GM23248 (cell line): ENCODE results near the gene SMOC2. TPM values are rescaled to one million over a fixed set of nuclear protein-coding genes. Genes with fewer than 3 reads are reported as not detected.
"Not testable (repeated sequence)": the region's sequence is repeated elsewhere in the genome, so short reads cannot be mapped to it uniquely, and the experiment has no call there.

Source experiments
- DNase-seq: peaks from one replicate; pipeline ENCODE4 v3.0.0-alpha.2; 2015
- H2AFZ ChIP-seq: fragments of 200-600 bp; sonication (generic); 2 replicates; pipeline ENCODE4 v1.6.1; 2016; ENCODE audit warnings: antibody characterized with exemption
- H3F3A ChIP-seq: fragments of 200-600 bp; sonication (generic); 2 replicates; pipeline ENCODE4 v1.6.1; 2016; ENCODE audit warnings: mild to moderate bottlenecking, antibody characterized with exemption, mixed run types; ENCODE audit not compliant: insufficient read depth
- H3K27ac ChIP-seq: fragments of 200-600 bp; sonication (generic); 2 replicates; pipeline ENCODE4 v1.5.1; 2016; ENCODE audit warnings: mild to moderate bottlenecking
- H3K27me3 ChIP-seq: fragments of 200-600 bp; sonication (generic); replicated peaks from 2 replicates; pipeline ENCODE4 v1.6.1; 2016; ENCODE audit warnings: mild to moderate bottlenecking; ENCODE audit not compliant: insufficient read depth
- H3K36me3 ChIP-seq: fragments of 200-600 bp; sonication (generic); 2 replicates; pipeline ENCODE4 v1.6.1; 2016; ENCODE audit warnings: low read depth, mild to moderate bottlenecking
- H3K4me1 ChIP-seq: fragments of 200-600 bp; sonication (generic); 2 replicates; pipeline ENCODE4 v1.6.1; 2016; ENCODE audit warnings: mild to moderate bottlenecking; ENCODE audit not compliant: insufficient read depth
- H3K4me2 ChIP-seq: fragments of 200-600 bp; sonication (generic); one replicate; pipeline ENCODE4 v1.6.1; 2016; ENCODE audit warnings: mild to moderate bottlenecking; ENCODE audit not compliant: unreplicated experiment
- H3K4me3 ChIP-seq: fragments of 200-600 bp; sonication (generic); 2 replicates; pipeline ENCODE4 v1.5.1; 2016; ENCODE audit warnings: mild to moderate bottlenecking
- H3K79me2 ChIP-seq: fragments of 200-600 bp; sonication (generic); 2 replicates; pipeline ENCODE4 v1.6.1; 2016; ENCODE audit warnings: mild to moderate bottlenecking; ENCODE audit not compliant: insufficient read depth
- H3K9ac ChIP-seq: fragments of 200-600 bp; sonication (generic); 2 replicates; pipeline ENCODE4 v1.6.1; 2016; ENCODE audit warnings: mild to moderate bottlenecking
- H3K9me2 ChIP-seq: fragments of 200-600 bp; sonication (generic); 2 replicates; pipeline ENCODE4 v1.6.1; 2016; ENCODE audit warnings: mixed run types, mild to moderate bottlenecking, moderate library complexity; ENCODE audit not compliant: insufficient read depth
- H3K9me3 ChIP-seq: fragments of 200-600 bp; sonication (generic); one replicate; pipeline ENCODE4 v1.6.1; 2017; ENCODE audit warnings: low read depth
- H4K20me1 ChIP-seq: fragments of 200-600 bp; sonication (generic); 2 replicates; pipeline ENCODE4 v1.6.0; 2016; ENCODE audit not compliant: insufficient read depth
- EZH2 ChIP-seq: fragments of 200-600 bp; sonication (generic); IDR thresholded peaks from 2 replicates; pipeline ENCODE4 v1.6.1; 2018; ENCODE audit warnings: antibody characterized with exemption, mild to moderate bottlenecking; ENCODE audit not compliant: insufficient read depth, poor library complexity, severe bottlenecking
- EZH2phosphoT487 ChIP-seq: fragments of 200-600 bp; sonication (generic); IDR thresholded peaks from 2 replicates; pipeline ENCODE4 v1.6.1; 2018; ENCODE audit warnings: antibody characterized with exemption, moderate library complexity, mild to moderate bottlenecking, low read depth; ENCODE audit not compliant: insufficient read depth
- WGBS, 2 experiments: methylation state at CpG; one replicate each; pipeline ENCODE4 v1.1.6; 2015 to 2017; ENCODE audit warnings: low lambda C conversion rate in 2 of 2, low coverage in 1 of 2; ENCODE audit errors: missing lambda C conversion rate in 2 of 2; 5-methylcytosine and 5-hydroxymethylcytosine counted together
- in situ Hi-C: fragments of 300-500 bp; cut with MboI; formaldehyde crosslinking; loops from 2 replicates; pipeline ENCODE4 v1.15.0; 2020
- polyA plus RNA-seq: library from polyadenylated mRNA; unstranded; fragments of >200 nt; fragmentation: Nextera tagmentation; extraction: Ambion mirVana; gene quantifications from 2 replicates; pipeline ENCODE4 v1.2.1, GENCODE V29; 2016
- total RNA-seq: library from RNA; depleted of rRNA; stranded (reverse); fragments of >200 nt; shearing (Covaris generic); gene quantifications from 2 replicates; pipeline ENCODE4 v1.2.3, GENCODE V29; 2014

SMOC2 gene
- total and polyA plus RNA-seq, 2 experiments from 2014 or later = not detected

DNA sequence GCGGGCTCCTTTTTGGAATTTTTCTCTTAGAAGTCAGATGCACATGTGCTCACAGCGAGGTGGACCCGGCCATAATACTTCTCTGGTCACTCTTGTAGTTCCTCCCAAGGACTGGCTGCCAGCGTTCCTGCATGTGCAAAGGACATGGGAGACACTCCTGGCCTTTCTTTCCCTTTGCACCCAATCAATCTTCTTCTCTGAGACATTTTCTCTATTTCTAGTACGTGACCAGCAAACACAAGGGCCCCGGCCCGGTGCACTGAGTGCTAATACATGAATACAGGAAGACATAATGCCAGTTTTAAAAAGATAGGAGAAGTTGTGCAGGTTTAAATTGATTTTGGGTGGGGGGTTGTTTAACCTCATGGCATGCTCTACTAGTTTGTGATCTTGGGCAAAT lies 233.6 kb downstream of the SMOC2 start:
- Histone ChIP-seq H3F3A (no peaks in the 10 kb centered on the region), H3K9ac (no peak overlapping the region), H3K27ac (no peak overlapping the region), H2AFZ (no peak overlapping the region), H3K27me3 (no peaks in the 10 kb centered on the region), H3K9me2 (no peaks in the 10 kb centered on the region), H3K4me3 (no peak overlapping the region), H3K9me3 (no peaks in the 10 kb centered on the region), H3K4me1 (no peaks in the 10 kb centered on the region), H3K79me2 (no peaks in the 10 kb centered on the region), H3K36me3 (no peaks in the 10 kb centered on the region), H4K20me1 (no peaks in the 10 kb centered on the region), H3K4me2 (no peak overlapping the region)
- TF ChIP-seq EZH2phosphoT487 (no peak), EZH2 (no peak)
- WGBS, 2 experiments = 37 to 40% methylated on average over 7 of the region's 7 CpGs
- DNase-seq = no peak
- in situ Hi-C loops = no loop called here

- no peak for DNase-seq
- Histone ChIP-seq H3K9me2 (no peaks in the 10 kb centered on the region), H3F3A (no peaks in the 10 kb centered on the region), H3K79me2 (no peaks in the 10 kb centered on the region), H3K36me3 (no peaks in the 10 kb centered on the region), H3K9me3 (no peaks in the 10 kb centered on the region), H3K4me1 (no peaks in the 10 kb centered on the region), H3K27me3 (no peaks in the 10 kb centered on the region), H3K4me2 (no peak overlapping the region), H3K4me3 (no peak overlapping the region), H2AFZ (no peak overlapping the region), H4K20me1 (no peaks in the 10 kb centered on the region), H3K9ac (no peak overlapping the region), H3K27ac (no peak overlapping the region)
- TF ChIP-seq EZH2phosphoT487 = no peak
- TF ChIP-seq EZH2 = no peak
- WGBS, 2 experiments = 37 to 40% methylated on average over 11 of the region's 11 CpGs
- in situ Hi-C loops = no loop called here
Measured at GRCh38 chr6:168675375-168675774, 234.4 kb downstream of the SMOC2 start.

DNA sequence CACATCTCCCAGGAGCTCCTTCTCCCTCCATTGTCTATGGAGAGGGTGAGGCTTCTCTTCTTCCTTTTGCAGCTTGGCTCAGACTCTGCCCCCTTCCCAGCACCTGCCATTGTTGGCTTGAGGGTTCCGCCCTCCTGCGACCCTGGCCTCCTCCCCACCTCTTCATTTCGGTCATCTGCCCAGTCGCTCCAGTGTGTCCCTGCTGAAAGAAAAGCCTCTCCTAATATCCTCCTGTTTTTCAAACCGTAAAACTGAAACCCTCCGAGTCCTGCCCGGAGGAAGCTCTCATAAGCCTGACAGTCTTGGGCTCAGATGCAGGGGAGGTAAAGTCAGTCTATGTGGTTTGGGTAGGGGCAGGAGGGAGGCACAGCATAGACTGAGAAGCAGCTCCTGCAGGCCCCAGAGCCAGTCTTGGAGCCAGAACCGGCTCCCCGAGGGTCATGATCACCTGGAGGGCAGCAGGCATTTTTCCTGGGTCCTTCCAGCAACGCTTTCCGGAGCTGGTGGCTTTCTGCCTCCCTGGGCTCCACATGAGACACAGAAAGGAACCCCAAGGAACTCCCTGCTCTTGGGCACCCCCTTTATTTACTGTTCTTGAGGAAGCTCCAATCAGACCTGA lies 235.1 kb downstream of the SMOC2 start:
- in situ Hi-C loops = no loop called here
- Histone ChIP-seq H3K9me2 (no peaks in the 10 kb centered on the region), H3K27ac (no peak overlapping the region), H3K27me3 (no peaks in the 10 kb centered on the region), H3K36me3 (no peaks in the 10 kb centered on the region), H3K9me3 (no peaks in the 10 kb centered on the region), H3K4me1 (no peaks in the 10 kb centered on the region), H2AFZ (no peak overlapping the region), H3K9ac (no peak overlapping the region), H3K4me2 (no peak overlapping the region), H3K79me2 (no peaks in the 10 kb centered on the region), H3F3A (no peaks in the 10 kb centered on the region), H4K20me1 (no peaks in the 10 kb centered on the region), H3K4me3 (no peak overlapping the region)
- no peak for DNase-seq
- no peak for TF ChIP-seq EZH2phosphoT487
- TF ChIP-seq EZH2 = no peak
- WGBS, 2 experiments = 52 to 55% methylated on average over 11 of the region's 11 CpGs

DNA sequence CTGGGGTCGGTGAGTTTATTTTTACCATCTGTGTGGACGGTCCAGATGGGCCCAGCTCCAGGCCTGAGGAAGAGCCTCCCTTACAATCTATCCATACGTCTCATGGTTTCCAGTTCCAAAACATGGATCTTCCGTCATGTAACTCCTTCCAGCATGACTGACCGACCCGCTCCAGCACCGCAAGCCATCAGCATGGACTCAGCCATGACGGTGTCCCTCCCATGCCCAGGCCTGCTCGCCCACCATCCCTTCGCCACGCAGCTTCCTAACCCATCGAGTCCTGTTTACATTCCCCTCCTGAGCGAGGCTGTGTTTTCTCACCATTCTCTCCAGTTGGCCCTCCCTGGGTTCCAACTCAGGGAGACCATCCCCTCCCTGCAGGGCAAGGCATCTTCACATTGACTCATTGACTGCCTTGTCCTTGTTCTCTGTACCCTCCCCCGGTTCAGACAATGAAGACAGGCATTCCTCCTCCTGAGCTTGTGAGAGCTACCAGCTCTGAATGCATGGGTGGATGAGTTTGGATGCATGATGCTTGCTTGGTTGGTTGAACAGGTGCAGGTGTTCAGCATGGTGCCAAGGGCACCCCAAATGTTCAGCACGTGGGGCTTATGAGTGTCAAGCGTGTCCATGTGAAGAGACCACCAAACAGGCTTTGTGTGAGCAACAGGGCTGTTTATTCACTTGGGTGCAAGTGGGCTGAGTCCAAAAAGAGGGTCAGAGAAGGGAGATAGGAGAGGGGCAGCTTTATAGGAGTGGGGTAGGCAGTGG lies 235.8 kb downstream of the SMOC2 start:
- Histone ChIP-seq H2AFZ (no peak overlapping the region), H3K27me3 (no peaks in the 10 kb centered on the region), H3K36me3 (no peaks in the 10 kb centered on the region), H3K9ac (no peak overlapping the region), H3K9me3 (no peaks in the 10 kb centered on the region), H3K4me3 (no peak overlapping the region), H3K9me2 (no peaks in the 10 kb centered on the region), H3K27ac (no peak overlapping the region), H3K79me2 (no peaks in the 10 kb centered on the region), H3K4me2 (no peak overlapping the region), H3K4me1 (no peaks in the 10 kb centered on the region), H3F3A (no peaks in the 10 kb centered on the region), H4K20me1 (no peaks in the 10 kb centered on the region)
- DNase-seq = no peak
- in situ Hi-C loops = no loop called here
- 47 to 49% methylated on average over 16 of the region's 16 CpGs for WGBS, 2 experiments
- no peak for TF ChIP-seq EZH2

GRCh38 chr6:168677323-168677781 lies 236.4 kb downstream of the SMOC2 start:
- H2AFZ ChIP-seq, H3K4me3 ChIP-seq, H3K36me3 ChIP-seq, H3F3A ChIP-seq, H3K4me2 ChIP-seq, H4K20me1 ChIP-seq, H3K9me2 ChIP-seq, H3K9me3 ChIP-seq, H3K4me1 ChIP-seq, DNase-seq, H3K79me2 ChIP-seq, in situ Hi-C loops, H3K27ac ChIP-seq, H3K9ac ChIP-seq, H3K27me3 ChIP-seq: not testable (repeated sequence)
- 42 to 45% methylated on average over 6 of the region's 6 CpGs for WGBS, 2 experiments
